Parathyroid adenoma (tissue), 2 donors: ENCODE results near the gene PILRA.
"Not testable (repeated sequence)": the region's sequence is repeated elsewhere in the genome, so short reads cannot be mapped to it uniquely, and the experiment has no call there.

Experiments
- H2AFZ ChIP-seq: fragments of 300-600 bp; sonication (generic); one replicate; pipeline ENCODE4 v1.7.0; 2017; ENCODE audit warnings: antibody characterized with exemption, mild to moderate bottlenecking
- H3K27ac ChIP-seq: fragments of 300-600 bp; sonication (generic); one replicate; pipeline ENCODE4 v1.7.0; 2017
- H3K27me3 ChIP-seq: fragments of 300-600 bp; sonication (generic); one replicate; pipeline ENCODE4 v1.7.0; 2017; ENCODE audit warnings: low read length; ENCODE audit not compliant: control insufficient read depth, insufficient read depth
- H3K36me3 ChIP-seq: fragments of 300-600 bp; sonication (generic); one replicate; pipeline ENCODE4 v1.7.0; 2017; ENCODE audit warnings: low read length; ENCODE audit not compliant: control insufficient read depth, insufficient read depth
- H3K4me1 ChIP-seq: fragments of 300-600 bp; sonication (generic); one replicate; pipeline ENCODE4 v1.7.0; 2017; ENCODE audit warnings: control low read depth
- H3K4me2 ChIP-seq: fragments of 300-600 bp; sonication (generic); one replicate; pipeline ENCODE4 v1.7.0; 2017; ENCODE audit warnings: low read length
- H3K4me3 ChIP-seq: fragments of 300-600 bp; sonication (generic); one replicate; pipeline ENCODE4 v1.7.0; 2017; ENCODE audit warnings: low read depth, low read length
- H3K79me2 ChIP-seq: fragments of 300-600 bp; sonication (generic); one replicate; pipeline ENCODE4 v1.7.0; 2017; ENCODE audit warnings: control low read depth
- H3K9ac ChIP-seq: fragments of 300-600 bp; sonication (generic); one replicate; pipeline ENCODE4 v1.7.0; 2017; ENCODE audit warnings: mild to moderate bottlenecking
- H3K9me3 ChIP-seq: fragments of 300-600 bp; sonication (generic); one replicate; pipeline ENCODE4 v1.7.0; 2017; ENCODE audit warnings: low read length; ENCODE audit not compliant: control insufficient read depth
- CTCF ChIP-seq: fragments of 300-600 bp; sonication (generic); IDR thresholded peaks from one replicate; pipeline ENCODE4 v1.7.0; 2017; ENCODE audit warnings: antibody characterized with exemption, mild to moderate bottlenecking
- donor health status: primary hyperparathyroidism.

PILRA gene

GRCh38 chr7:100349757-100350156 lies 23.5 kb upstream of the PILRA start:
- Histone ChIP-seq H3K79me2 (peaks cover 10% of the 10 kb centered on the region), H3K27ac (no peak overlapping the region), H3K27me3 (no peaks in the 10 kb centered on the region), H3K4me3 (no peak overlapping the region), H3K36me3 (no peaks in the 10 kb centered on the region), H3K9ac (no peak overlapping the region), H2AFZ (no peak overlapping the region), H3K9me3 (no peaks in the 10 kb centered on the region), H3K4me1 (peaks cover 2% of the 10 kb centered on the region), H3K4me2 (no peak overlapping the region)
- no peak for TF ChIP-seq CTCF

GRCh38 chr7:100351657-100352058 lies 21.6 kb upstream of the PILRA start:
- Histone ChIP-seq H2AFZ (no peak overlapping the region), H3K79me2 (peaks cover 10% of the 10 kb centered on the region), H3K4me1 (no peaks in the 10 kb centered on the region), H3K36me3 (no peaks in the 10 kb centered on the region), H3K9ac (no peak overlapping the region), H3K4me2 (no peak overlapping the region), H3K9me3 (no peaks in the 10 kb centered on the region), H3K4me3 (no peak overlapping the region), H3K27ac (no peak overlapping the region), H3K27me3 (no peaks in the 10 kb centered on the region)
- TF ChIP-seq CTCF = no peak

GRCh38 chr7:100352230-100352781 lies 21.0 kb upstream of the PILRA start:
- not testable (repeated sequence) for H3K4me1 ChIP-seq, H3K36me3 ChIP-seq, H3K9ac ChIP-seq, H3K4me2 ChIP-seq, H3K9me3 ChIP-seq, H3K27me3 ChIP-seq, H3K4me3 ChIP-seq, H2AFZ ChIP-seq, H3K27ac ChIP-seq
- H3K79me2 ChIP-seq = peaks cover 10% of the 10 kb centered on the region

GRCh38 chr7:100352984-100353684 lies 20.2 kb upstream of the PILRA start:
- peaks cover 8% of the 10 kb centered on the region for H3K79me2 ChIP-seq
- H3K4me1 ChIP-seq = no peaks in the 10 kb centered on the region
- H3K9ac ChIP-seq = no peak overlapping the region
- no peak overlapping the region for H2AFZ ChIP-seq
- H3K9me3 ChIP-seq = no peaks in the 10 kb centered on the region
- no peak overlapping the region for H3K4me3 ChIP-seq
- no peak overlapping the region for H3K4me2 ChIP-seq
- no peaks in the 10 kb centered on the region for H3K36me3 ChIP-seq
- no peaks in the 10 kb centered on the region for H3K27me3 ChIP-seq
- no peak for TF ChIP-seq CTCF
- no peak overlapping the region for H3K27ac ChIP-seq

GRCh38 chr7:100353685-100354330 lies 19.5 kb upstream of the PILRA start:
- Histone ChIP-seq H3K4me1 (no peaks in the 10 kb centered on the region), H2AFZ (no peak overlapping the region), H3K4me3 (no peak overlapping the region), H3K9me3 (no peaks in the 10 kb centered on the region), H3K27ac (no peak overlapping the region), H3K4me2 (no peak overlapping the region), H3K27me3 (no peaks in the 10 kb centered on the region), H3K79me2 (peaks cover 8% of the 10 kb centered on the region), H3K9ac (no peak overlapping the region), H3K36me3 (no peaks in the 10 kb centered on the region)
- TF ChIP-seq CTCF = no peak
